ENCODE measurements around the gene RABGAP1L. TPM values are rescaled to one million over a fixed set of nuclear protein-coding genes. Genes with fewer than 3 reads are reported as not detected.

RABGAP1L gene
- total and polyA plus RNA-seq, 2 of the 8 experiments (the other 6 are each of a cell fraction or from before 2014, with no cell fraction given), result 33.3 to 156 TPM

GRCh38 chr1:174534789-174535188, 375.5 kb downstream of the RABGAP1L start:
- DNase-seq (ENCODE audit: low read depth in 1 of 2, low spot score in 2 of 2), result no peak

More at GRCh38 chr1:174534789-174535188, 375.5 kb downstream of the RABGAP1L start:
- ChIA-PET POLR2A (ENCODE audit: partially characterized antibody) (no interaction called here), CTCF (ENCODE audit: partially characterized antibody) (no interaction called here)
- no peak for TF ChIP-seq RXRA (IDR thresholded peaks at IDR 0.05; ENCODE audit: insufficient read depth, low read depth, low read length)
- no peak for TF ChIP-seq RBBP5 (IDR thresholded peaks at IDR 0.05; ENCODE audit: borderline replicate concordance, low read depth, low read length)
- TF ChIP-seq NRF1 (IDR thresholded peaks at IDR 0.05; ENCODE audit: low read depth, low read length), result no peak
- TF ChIP-seq GABPA (IDR thresholded peaks at IDR 0.05; ENCODE audit: borderline replicate concordance, insufficient read depth, low read length), result no peak
- no peak for TF ChIP-seq SIX5 (IDR thresholded peaks at IDR 0.05; ENCODE audit: low read depth, low read length)
- TF ChIP-seq POU5F1 (IDR thresholded peaks at IDR 0.05; ENCODE audit: low read depth, low read length), result no peak
- no peak for TF ChIP-seq RNF2 (IDR thresholded peaks at IDR 0.05; ENCODE audit: borderline replicate concordance, low read depth, low read length, missing control alignments, poor library complexity, severe bottlenecking)
- Histone ChIP-seq H2BK15ac (ENCODE audit: low read length) (no peak overlapping the region), H3K23ac (ENCODE audit: insufficient read length) (no peak overlapping the region), H4K8ac (ENCODE audit: extremely low read depth, insufficient read depth, low read length) (no peak overlapping the region), H3K9me3 (ENCODE audit: insufficient read depth in 2 of 2, low read depth in 1 of 2, low read length in 1 of 2) (no peaks in the 10 kb centered on the region), H3K4me3 (ENCODE audit: extremely low read depth in 1 of 4, insufficient read depth in 2 of 4, low read depth in 3 of 4, low read length in 4 of 4) (no peak overlapping the region), H2BK120ac (replicated peaks; ENCODE audit: low read depth, low read length) (no peak overlapping the region), H3K56ac (replicated peaks; ENCODE audit: insufficient read length, low read depth, low read length) (no peak overlapping the region), H4K5ac (ENCODE audit: insufficient read length, low read depth, low read length) (no peak overlapping the region), H2AK5ac (ENCODE audit: low read depth, low read length) (no peak overlapping the region), H3K4me2 (ENCODE audit: insufficient read depth in 1 of 2, low read depth in 2 of 2, low read length in 2 of 2) (no peak overlapping the region), H4K91ac (replicated peaks; ENCODE audit: insufficient read length, low read length) (no peak overlapping the region), H3K4me1 (replicated peaks in 1 of 4; ENCODE audit: control insufficient read depth in 3 of 4, insufficient read depth in 4 of 4, low read length in 3 of 4) (no peaks in the 10 kb centered on the region), H3K27ac (ENCODE audit: low read depth, low read length) (no peak overlapping the region), H2BK5ac (ENCODE audit: low read depth, low read length) (no peak overlapping the region), H3K36me3 (ENCODE audit: control insufficient read depth in 2 of 4, insufficient read depth in 4 of 4, low read length in 3 of 4) (no peaks in the 10 kb centered on the region), H2BK20ac (ENCODE audit: low read length) (no peak overlapping the region), H3K27me3 (replicated peaks in 1 of 4; ENCODE audit: control insufficient read depth in 3 of 4, extremely low read depth in 1 of 4, insufficient read depth in 3 of 4, low read length in 3 of 4) (no peaks in the 10 kb centered on the region), H3K9ac (replicated peaks in 1 of 4; ENCODE audit: extremely low read depth in 1 of 4, low read depth in 3 of 4, low read length in 3 of 4) (no peak overlapping the region), H3K79me2 (ENCODE audit: control insufficient read depth in 1 of 2, insufficient read depth in 2 of 2, low read length in 2 of 2) (no peaks in the 10 kb centered on the region), H2BK12ac (ENCODE audit: low read depth, low read length) (no peak overlapping the region), H3K4ac (replicated peaks; ENCODE audit: insufficient read length, low read depth, low read length) (no peak overlapping the region), H3K79me1 (ENCODE audit: low read depth, low read length) (no peaks in the 10 kb centered on the region), H2AFZ (ENCODE audit: low read length) (no peak overlapping the region), H3K14ac (ENCODE audit: insufficient read length) (no peak overlapping the region), H3K18ac (ENCODE audit: extremely low read depth, low read length) (no peak overlapping the region), H3K23me2 (ENCODE audit: low read depth, low read length) (no peaks in the 10 kb centered on the region), H4K20me1 (replicated peaks in 1 of 2; ENCODE audit: control insufficient read depth in 1 of 2, insufficient read depth in 2 of 2, low read length in 2 of 2) (no peaks in the 10 kb centered on the region)
- no peak for FAIRE-seq

Data from H1 (cell line).